ENCODE data around the gene LRMDA. TPM values are rescaled to one million over a fixed set of nuclear protein-coding genes. Genes with fewer than 3 reads are reported as not detected.

LRMDA gene
- total and polyA plus RNA-seq, 2 donors (not counting 3 experiments of a cell fraction or from before 2014, with no cell fraction given) = 9.7 to 18.0 TPM

DNA sequence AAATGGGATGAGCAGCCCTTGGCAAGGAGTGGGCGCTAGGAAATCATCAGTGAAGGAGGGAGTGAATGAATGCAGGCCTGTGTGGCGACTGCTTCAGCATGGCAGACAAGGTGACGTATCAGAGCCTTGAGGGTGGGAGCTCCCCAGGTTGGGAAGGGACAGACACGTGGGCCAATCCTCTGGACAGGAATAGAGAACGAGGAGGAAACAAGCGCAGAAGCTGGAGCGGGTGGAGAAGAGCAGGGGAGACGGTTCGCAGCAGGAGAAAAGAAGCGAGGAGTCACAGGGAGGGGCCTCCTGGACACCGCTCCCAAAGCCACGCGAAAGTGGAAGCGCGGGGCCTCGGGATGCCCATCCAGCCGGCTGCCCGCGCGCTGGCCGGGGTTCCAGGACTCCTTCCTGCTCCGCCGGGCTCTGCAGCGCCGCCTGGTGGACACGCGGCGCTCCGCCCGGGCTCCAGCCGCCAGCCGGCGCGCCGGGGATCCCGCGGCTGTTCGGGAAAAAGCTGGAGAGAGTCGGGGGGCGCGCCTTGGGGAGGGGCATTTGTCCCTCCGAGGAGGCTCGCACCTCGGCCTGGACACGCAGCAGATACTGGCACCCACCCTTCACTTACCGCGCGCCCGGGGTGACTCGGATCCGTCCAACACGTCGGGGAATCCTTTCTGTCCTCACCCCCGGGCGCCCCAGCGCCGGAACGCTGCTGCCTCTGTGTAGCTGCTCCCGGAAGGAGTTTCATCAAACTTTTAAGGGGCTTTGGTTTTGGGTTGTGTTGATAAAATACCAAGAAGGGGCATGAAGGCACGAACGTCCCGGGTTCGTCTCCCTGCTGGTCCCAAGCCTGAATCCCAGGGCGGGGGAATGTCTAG is 36.1 kb upstream of the LRMDA start:
- ChIA-PET CTCF (interaction anchor here (0.6 to 2.6 kb wide), 22 partner anchors 9 to 1720 kb away, joined by 3 to 14 read pairs (median 4); no protein-coding TSS in a partner anchor), POLR2A (no interaction called here)
- peak overlapping the region in 1 of 3 experiments; percentile 11 for H3K4me3 ChIP-seq (replicated peaks in 1 of 3; ENCODE audit: insufficient read depth in 1 of 3, low read depth in 1 of 3, low read length in 3 of 3)
- FAIRE-seq (no peak), DNase-seq (ENCODE audit: low read depth, low spot score) (peak; percentile 27)
- no peak overlapping the region for H3K27ac ChIP-seq (ENCODE audit: insufficient read depth, low read depth, low read length)
- H3K27me3 ChIP-seq (ENCODE audit: control insufficient read depth in 2 of 2, insufficient read depth in 2 of 2, low read length in 2 of 2) = peaks cover 6 to 25% of the 10 kb centered on the region in 2 experiments
- no peaks in the 10 kb centered on the region for H3K9me3 ChIP-seq (replicated peaks; ENCODE audit: control insufficient read depth, insufficient read depth, low read length)
- no peak overlapping the region for H3K9ac ChIP-seq (replicated peaks; ENCODE audit: extremely low read depth, insufficient read depth, low read length)
- no peaks in the 10 kb centered on the region for H4K20me1 ChIP-seq (replicated peaks; ENCODE audit: control insufficient read depth, extremely low read depth, insufficient read depth, low read length)
- peaks cover 30% of the 10 kb centered on the region for H3K4me1 ChIP-seq (ENCODE audit: control insufficient read depth, extremely low read depth, insufficient read depth, low read length)
- peaks cover 8% of the 10 kb centered on the region for H3K79me2 ChIP-seq (ENCODE audit: control insufficient read depth, insufficient read depth, low read length)
- H3K36me3 ChIP-seq (ENCODE audit: control insufficient read depth in 2 of 2, extremely low read depth in 1 of 2, insufficient read depth in 2 of 2, low read length in 2 of 2) = no peaks in the 10 kb centered on the region
- dilution Hi-C loops (cut with MboI; ENCODE audit: extremely low pct_ligation_motif_present, low sequenced_read_pairs) = no loop called here
- no peaks in the 10 kb centered on the region for H3K9me1 ChIP-seq (replicated peaks; ENCODE audit: control insufficient read depth, extremely low read depth, insufficient read depth, low read length)
- BruUV-seq (replicated peaks) = no TSS peak
- peak overlapping the region; percentile 62 for H3K4me2 ChIP-seq (ENCODE audit: insufficient read depth, low read length)
- intact Hi-C loops (cut with micrococcal nuclease) = loop anchor here (5.0 kb wide), 2 partner anchors 163 to 1717 kb away; no protein-coding TSS in a partner anchor
- peak overlapping the region; percentile 48 for H2AFZ ChIP-seq (ENCODE audit: low read depth, low read length)
- TF ChIP-seq, protein P1, sequence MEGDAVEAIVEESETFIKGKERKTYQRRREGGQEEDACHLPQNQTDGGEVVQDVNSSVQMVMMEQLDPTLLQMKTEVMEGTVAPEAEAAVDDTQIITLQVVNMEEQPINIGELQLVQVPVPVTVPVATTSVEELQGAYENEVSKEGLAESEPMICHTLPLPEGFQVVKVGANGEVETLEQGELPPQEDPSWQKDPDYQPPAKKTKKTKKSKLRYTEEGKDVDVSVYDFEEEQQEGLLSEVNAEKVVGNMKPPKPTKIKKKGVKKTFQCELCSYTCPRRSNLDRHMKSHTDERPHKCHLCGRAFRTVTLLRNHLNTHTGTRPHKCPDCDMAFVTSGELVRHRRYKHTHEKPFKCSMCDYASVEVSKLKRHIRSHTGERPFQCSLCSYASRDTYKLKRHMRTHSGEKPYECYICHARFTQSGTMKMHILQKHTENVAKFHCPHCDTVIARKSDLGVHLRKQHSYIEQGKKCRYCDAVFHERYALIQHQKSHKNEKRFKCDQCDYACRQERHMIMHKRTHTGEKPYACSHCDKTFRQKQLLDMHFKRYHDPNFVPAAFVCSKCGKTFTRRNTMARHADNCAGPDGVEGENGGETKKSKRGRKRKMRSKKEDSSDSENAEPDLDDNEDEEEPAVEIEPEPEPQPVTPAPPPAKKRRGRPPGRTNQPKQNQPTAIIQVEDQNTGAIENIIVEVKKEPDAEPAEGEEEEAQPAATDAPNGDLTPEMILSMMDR (IDR thresholded peaks at IDR 0.05; ENCODE audit: extremely low read depth in 1 of 2, insufficient read depth in 1 of 2, low read depth in 1 of 2, low read length in 2 of 2) = peak; percentile 83 to 92
- no peak for TF ChIP-seq GATA2 (IDR thresholded peaks at IDR 0.05; ENCODE audit: insufficient read depth, insufficient read length, low read depth, low read length)
